ENCODE results near the gene RRM1.
"Not testable (repeated sequence)": the region's sequence is repeated elsewhere in the genome, so short reads cannot be mapped to it uniquely, and the experiment has no call there.

The RRM1 gene

GRCh38 chr11:4084406-4085125, 10.0 kb upstream of the RRM1 start:
- no peak for DNase-seq

- DNase-seq = no peak
Observed at GRCh38 chr11:4085575-4085974, 9.0 kb upstream of the RRM1 start.

- DNase-seq = no peak
Observed at GRCh38 chr11:4086575-4087353, 7.8 kb upstream of the RRM1 start.

GRCh38 chr11:4087551-4087950, 7.0 kb upstream of the RRM1 start:
- DNase-seq = no peak

- DNase-seq = no peak
Observed at GRCh38 chr11:4090258-4090657, 4.3 kb upstream of the RRM1 start.

GRCh38 chr11:4092026-4092425, 2.6 kb upstream of the RRM1 start:
- DNase-seq = no peak

GRCh38 chr11:4093519-4094347, 866 bp upstream of the RRM1 start:
- DNase-seq = no peak

- DNase-seq = peak in 1 of 2 experiments; percentile 11
Observed at GRCh38 chr11:4095509-4096230, 1.1 kb downstream of the RRM1 start.

- DNase-seq = no peak
Observed at GRCh38 chr11:4098026-4098621, 3.5 kb downstream of the RRM1 start.

- DNase-seq = no peak
Observed at GRCh38 chr11:4102711-4103110, 8.1 kb downstream of the RRM1 start.

GRCh38 chr11:4103269-4103668, 8.7 kb downstream of the RRM1 start:
- no peak for DNase-seq

- DNase-seq = no peak
Observed at GRCh38 chr11:4105916-4106315, 11.3 kb downstream of the RRM1 start.

- no peak for DNase-seq
Observed at GRCh38 chr11:4111834-4112233, 17.2 kb downstream of the RRM1 start.

- no peak for DNase-seq
Observed at GRCh38 chr11:4115128-4115527, 20.5 kb downstream of the RRM1 start.

GRCh38 chr11:4118107-4118506, 23.5 kb downstream of the RRM1 start:
- no peak for DNase-seq

GRCh38 chr11:4123218-4123617, 28.6 kb downstream of the RRM1 start:
- DNase-seq = no peak

- DNase-seq = no peak
Observed at GRCh38 chr11:4125141-4125540, 30.5 kb downstream of the RRM1 start.

- no peak for DNase-seq
Observed at GRCh38 chr11:4127357-4127756, 32.8 kb downstream of the RRM1 start.

- not testable (repeated sequence) for DNase-seq
Observed at GRCh38 chr11:4130219-4130618, 35.6 kb downstream of the RRM1 start.

GRCh38 chr11:4134806-4135205, 40.2 kb downstream of the RRM1 start:
- DNase-seq = no peak

GRCh38 chr11:4138497-4138896, 43.9 kb downstream of the RRM1 start:
- no peak for DNase-seq

- DNase-seq = no peak
Observed at GRCh38 chr11:4140067-4140636, 45.6 kb downstream of the RRM1 start.

Data from NCI-H446 (cell line).